Breast epithelium (tissue), 4 donors: ENCODE data around the gene PDZD7. TPM values are rescaled to one million over a fixed set of nuclear protein-coding genes. Genes with fewer than 3 reads are reported as not detected.

ENCODE experiments used
- DNase-seq, 2 donors: peaks; one replicate each; pipeline ENCODE4 v3.0.0-alpha.2; 2019; ENCODE audit warnings: low spot score in 2 of 2
- H3K27ac ChIP-seq, 2 donors: fragments of 200-600 bp; sonication (generic) in 1 of 2; one replicate each; pipeline ENCODE4 v1.5.1; 2016 to 2019; ENCODE audit warnings: mild to moderate bottlenecking in 1 of 2
- H3K27me3 ChIP-seq, 2 donors: fragments of 200-600 bp; sonication (generic) in 1 of 2; one replicate each; pipeline versions ENCODE4 v1.5.1 to v1.6.0; 2017 to 2019; ENCODE audit warnings: control low read depth in 1 of 2, mild to moderate bottlenecking in 1 of 2
- H3K36me3 ChIP-seq: fragments of 200-600 bp; one replicate; pipeline ENCODE4 v1.5.1; 2019
- H3K4me1 ChIP-seq, 2 donors: fragments of 200-600 bp; sonication (generic); one replicate each; pipeline ENCODE4 v1.5.1; 2016 to 2019; ENCODE audit warnings: control low read depth in 1 of 2
- H3K4me3 ChIP-seq, 3 donors: fragments of 200-600 bp; sonication (generic); 1 replicate in 2 of 3; 2 replicates in 1 of 3; pipeline ENCODE4 v1.5.1; 2016 to 2019; ENCODE audit warnings: mild to moderate bottlenecking in 3 of 3, moderate library complexity in 2 of 3
- H3K9me3 ChIP-seq, 2 donors: fragments of 200-600 bp; sonication (generic) in 1 of 2; one replicate each; pipeline ENCODE4 v1.5.1; 2016 to 2019; ENCODE audit warnings: control low read depth in 1 of 2
- POLR2A ChIP-seq: fragments of 450-650 bp; IDR thresholded peaks from one replicate; pipeline ENCODE4 v1.6.1; 2016; ENCODE audit warnings: antibody characterized with exemption, mild to moderate bottlenecking, moderate library complexity
- POLR2AphosphoS5 ChIP-seq, 3 donors: sonication (generic); formaldehyde crosslinking; IDR thresholded peaks; one replicate each; pipeline ENCODE4 v1.6.1; 2017; ENCODE audit warnings: antibody characterized with exemption in 3 of 3
- intact Hi-C: fragments of 100-400 bp; cut with DNase I; formaldehyde crosslinking; loops from one replicate; pipeline ENCODE4 v1.15.1; 2023; ENCODE audit warnings: low total_unique reads
- total RNA-seq, 3 donors: library from RNA; depleted of rRNA; stranded (reverse); fragments of >200 nt; gene quantifications; one replicate each; pipeline ENCODE4 v1.1.0, GENCODE V29; 2016
- TF ChIP-seq, protein P1 (sequence below), 3 donors: fragments of 450-650 bp; IDR thresholded peaks; one replicate each; pipeline ENCODE4 v1.5.1; 2016 to 2017; ENCODE audit warnings: antibody characterized with exemption in 3 of 3, mild to moderate bottlenecking in 3 of 3, moderate library complexity in 3 of 3

Gene PDZD7
- total RNA-seq, 3 donors from 2014 or later: 0.48 to 2.3 (median 0.66) TPM

DNA sequence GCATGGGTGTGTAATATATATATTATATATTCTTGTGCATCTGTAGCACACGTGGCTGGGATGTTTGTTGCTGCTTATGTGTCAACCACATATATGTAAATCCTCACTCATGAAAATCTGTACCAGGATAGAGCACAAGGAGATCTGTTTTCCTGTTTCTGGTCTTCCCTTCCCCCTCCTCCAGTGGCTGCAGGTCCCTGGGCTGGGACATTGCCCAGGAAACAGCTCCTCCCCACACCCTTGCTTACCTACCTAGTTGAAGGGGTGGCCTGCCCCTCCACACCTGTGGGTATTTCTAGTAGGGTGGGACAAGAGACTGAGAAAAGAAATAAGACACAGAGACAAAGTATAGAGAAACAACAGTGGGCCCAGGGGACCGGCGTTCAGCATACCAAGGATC is 2.3 kb upstream of the PDZD7 start:
- Histone ChIP-seq H3K4me1 (peaks cover 5% of the 10 kb centered on the region in 2 donors), H3K36me3 (no peaks in the 10 kb centered on the region), H3K27ac (peak overlapping the region; percentile 95 to 100), H3K4me3 (peak overlapping the region; percentile 85 to 93 (median 86)), H3K9me3 (no peaks in the 10 kb centered on the region), H3K27me3 (no peaks in the 10 kb centered on the region)
- TF ChIP-seq, protein P1, sequence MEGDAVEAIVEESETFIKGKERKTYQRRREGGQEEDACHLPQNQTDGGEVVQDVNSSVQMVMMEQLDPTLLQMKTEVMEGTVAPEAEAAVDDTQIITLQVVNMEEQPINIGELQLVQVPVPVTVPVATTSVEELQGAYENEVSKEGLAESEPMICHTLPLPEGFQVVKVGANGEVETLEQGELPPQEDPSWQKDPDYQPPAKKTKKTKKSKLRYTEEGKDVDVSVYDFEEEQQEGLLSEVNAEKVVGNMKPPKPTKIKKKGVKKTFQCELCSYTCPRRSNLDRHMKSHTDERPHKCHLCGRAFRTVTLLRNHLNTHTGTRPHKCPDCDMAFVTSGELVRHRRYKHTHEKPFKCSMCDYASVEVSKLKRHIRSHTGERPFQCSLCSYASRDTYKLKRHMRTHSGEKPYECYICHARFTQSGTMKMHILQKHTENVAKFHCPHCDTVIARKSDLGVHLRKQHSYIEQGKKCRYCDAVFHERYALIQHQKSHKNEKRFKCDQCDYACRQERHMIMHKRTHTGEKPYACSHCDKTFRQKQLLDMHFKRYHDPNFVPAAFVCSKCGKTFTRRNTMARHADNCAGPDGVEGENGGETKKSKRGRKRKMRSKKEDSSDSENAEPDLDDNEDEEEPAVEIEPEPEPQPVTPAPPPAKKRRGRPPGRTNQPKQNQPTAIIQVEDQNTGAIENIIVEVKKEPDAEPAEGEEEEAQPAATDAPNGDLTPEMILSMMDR (IDR thresholded peaks at IDR 0.05): no peak
- TF ChIP-seq POLR2A: no peak
- no peak for TF ChIP-seq POLR2AphosphoS5 (IDR thresholded peaks at IDR 0.05)
- no peak for DNase-seq
- intact Hi-C loops: no loop called here

DNA sequence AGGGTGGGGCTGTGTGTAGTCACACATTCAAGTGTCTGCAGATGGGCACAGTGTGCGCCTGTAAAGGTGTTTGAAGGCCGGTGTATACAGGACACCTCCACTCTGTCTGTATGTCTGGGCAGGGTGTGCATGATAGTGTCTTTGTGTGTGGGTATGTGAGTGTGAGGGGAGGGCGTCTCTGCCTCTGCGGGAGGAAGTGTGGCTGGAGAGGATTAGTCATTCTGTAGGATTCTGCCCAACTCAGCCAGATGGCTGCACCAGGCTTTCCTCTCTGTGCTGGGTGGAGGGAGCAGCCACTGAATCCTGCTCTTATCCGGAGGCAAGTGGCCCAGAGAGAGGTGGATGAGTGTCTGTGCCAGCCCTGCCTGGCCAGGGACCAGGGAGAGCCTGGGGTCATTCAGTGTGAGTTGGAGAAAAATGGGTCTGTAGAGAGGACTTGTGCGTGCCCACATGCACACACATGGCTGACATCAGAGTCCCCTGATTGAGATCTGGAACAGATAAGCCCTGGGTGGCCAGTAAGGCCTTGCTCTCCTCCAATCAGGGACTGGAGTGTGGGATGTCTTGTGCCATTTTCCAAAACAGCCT is 1.8 kb upstream of the PDZD7 start:
- TF ChIP-seq POLR2AphosphoS5 (IDR thresholded peaks at IDR 0.05): no peak
- TF ChIP-seq, protein P1 (IDR thresholded peaks at IDR 0.05): no peak
- H3K9me3 ChIP-seq: no peaks in the 10 kb centered on the region
- peak in 1 of 2 donors; percentile 49 for DNase-seq

DNA sequence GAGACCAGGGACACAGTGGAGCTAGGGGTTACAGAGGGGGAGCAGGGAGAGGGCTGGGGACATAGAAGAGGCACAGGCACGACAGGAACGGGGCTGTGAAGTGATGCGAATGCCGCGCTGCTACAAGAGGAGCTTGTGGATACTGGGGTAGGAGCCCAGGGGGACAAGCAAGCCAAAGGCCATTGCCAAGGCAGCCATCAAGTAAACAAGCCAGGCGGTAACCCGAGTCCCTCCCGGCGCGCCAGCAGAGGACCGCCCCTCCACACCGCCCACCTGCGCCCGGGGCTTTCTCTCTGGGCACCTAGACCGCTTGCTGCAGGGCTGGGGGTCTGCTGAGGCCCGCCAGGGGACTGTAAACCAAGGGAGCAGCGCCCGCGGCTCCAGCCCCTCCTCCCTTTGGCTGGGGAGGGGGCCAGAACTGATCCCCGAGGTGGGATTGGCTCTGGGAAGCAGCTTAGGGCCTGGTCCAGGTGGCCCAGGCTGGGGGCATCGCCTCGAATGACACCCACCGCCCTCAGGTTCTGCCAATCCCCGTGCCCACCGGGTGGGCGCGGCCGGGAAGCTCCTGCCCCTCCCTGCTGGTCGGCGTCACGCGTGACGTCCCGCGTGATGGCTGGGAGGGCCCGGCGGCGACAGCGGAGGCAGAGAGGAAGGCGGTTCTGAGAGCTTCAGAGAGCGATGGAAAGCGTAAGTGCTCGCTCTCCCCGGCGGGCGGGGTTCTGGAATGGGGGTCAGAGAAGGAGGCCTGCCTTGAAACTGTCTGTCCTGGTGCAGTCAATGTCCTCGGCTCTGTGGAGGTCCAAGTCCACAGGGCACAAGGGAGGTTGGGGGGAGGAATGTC is 1.1 kb upstream of the PDZD7 start:
- no peaks in the 10 kb centered on the region for H3K9me3 ChIP-seq
- H3K36me3 ChIP-seq: no peaks in the 10 kb centered on the region
- H3K27ac ChIP-seq: peak overlapping the region; percentile 95 to 100
- peak; percentile 68 to 72 for DNase-seq
- peaks cover 5% of the 10 kb centered on the region in 2 donors for H3K4me1 ChIP-seq
- intact Hi-C loops: no loop called here
- H3K4me3 ChIP-seq: peak overlapping the region; percentile 85 to 93 (median 86)
- TF ChIP-seq POLR2A (no peak), POLR2AphosphoS5 (IDR thresholded peaks at IDR 0.05) (peak in 2 of 3 donors; percentile 24 to 33)
- TF ChIP-seq, protein P1 (IDR thresholded peaks at IDR 0.05): no peak
- H3K27me3 ChIP-seq: no peaks in the 10 kb centered on the region

More for the DNA sequence above, 1.8 kb upstream of the PDZD7 start:
- Histone ChIP-seq H3K36me3 (no peaks in the 10 kb centered on the region), H3K27me3 (no peaks in the 10 kb centered on the region), H3K27ac (peak overlapping the region; percentile 95 to 100), H3K4me1 (peaks cover 5% of the 10 kb centered on the region in 2 donors), H3K4me3 (peak overlapping the region; percentile 85 to 93 (median 86))
- intact Hi-C loops: no loop called here

DNA sequence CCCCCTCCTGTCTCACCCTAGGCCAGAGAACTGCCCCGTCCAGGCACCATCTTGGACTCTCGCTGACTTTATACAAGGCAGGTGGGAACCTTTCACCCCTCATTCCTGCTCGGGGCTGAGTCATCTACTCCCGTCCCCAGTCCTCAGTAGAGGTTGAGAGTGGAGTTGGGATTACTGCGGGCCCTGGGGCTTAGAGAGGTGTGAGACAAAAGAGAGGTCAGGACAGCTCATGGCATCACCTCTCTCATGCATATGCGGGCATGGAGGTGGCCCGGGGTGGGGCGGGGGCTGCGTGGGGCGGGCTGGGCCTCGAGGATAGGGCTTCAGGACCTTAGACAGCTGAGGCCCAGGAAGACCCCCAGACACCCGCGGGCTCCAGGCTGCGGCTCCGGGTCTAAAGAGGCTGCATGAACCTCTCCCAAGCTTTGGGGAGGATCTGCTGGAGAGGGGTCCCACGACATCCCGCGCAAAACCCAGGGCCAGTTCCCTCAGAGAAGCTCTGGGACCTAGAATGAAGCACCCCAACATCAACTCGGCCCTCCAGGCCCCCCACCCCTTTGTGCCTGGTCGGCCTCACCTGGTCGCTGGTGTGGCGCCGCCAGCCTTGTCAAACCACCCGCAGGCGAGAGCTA is 317 bp downstream of the PDZD7 start:
- H3K9me3 ChIP-seq: no peaks in the 10 kb centered on the region
- H3K36me3 ChIP-seq: no peaks in the 10 kb centered on the region
- peaks cover 5% of the 10 kb centered on the region in 2 donors for H3K4me1 ChIP-seq
- peak overlapping the region; percentile 85 to 93 (median 86) for H3K4me3 ChIP-seq
- TF ChIP-seq, protein P1 (IDR thresholded peaks at IDR 0.05): no peak
- TF ChIP-seq POLR2A (no peak), POLR2AphosphoS5 (IDR thresholded peaks at IDR 0.05) (no peak)
- H3K27me3 ChIP-seq: no peaks in the 10 kb centered on the region
- intact Hi-C loops: no loop called here
- no peak for DNase-seq
- H3K27ac ChIP-seq: peak overlapping the region; percentile 95 to 100
